HEK293T (cell line): ENCODE results near the gene ETDA.
"Not testable (repeated sequence)": the region's sequence is repeated elsewhere in the genome, so short reads cannot be mapped to it uniquely, and the experiment has no call there.

Source experiments
- ARNT ChIP-seq: fragments of 450-650 bp; IDR thresholded peaks from 2 replicates; pipeline ENCODE4 v1.6.1; 2017; ENCODE audit warnings: mild to moderate bottlenecking
- FOXA1 ChIP-seq: fragments of 450-650 bp; IDR thresholded peaks from 2 replicates; pipeline ENCODE4 v1.6.1; 2016; ENCODE audit warnings: mild to moderate bottlenecking
- FOXK2 ChIP-seq: fragments of 450-650 bp; IDR thresholded peaks from 2 replicates; pipeline ENCODE4 v1.6.1; 2016; ENCODE audit warnings: mild to moderate bottlenecking
- HDGF ChIP-seq: fragments of 450-650 bp; IDR thresholded peaks from 2 replicates; pipeline ENCODE4 v1.6.1; 2017; ENCODE audit warnings: antibody characterized with exemption, borderline replicate concordance
- L3MBTL2 ChIP-seq: fragments of 450-650 bp; conservative IDR thresholded peaks from 2 replicates; pipeline ENCODE4 v1.6.1; 2016; ENCODE audit warnings: mild to moderate bottlenecking
- SP1 ChIP-seq: fragments of 450-650 bp; IDR thresholded peaks from 2 replicates; pipeline ENCODE4 v1.6.1; 2017
- TARDBP ChIP-seq: fragments of 450-650 bp; IDR thresholded peaks from 2 replicates; pipeline ENCODE4 v1.6.1; 2016

- TF ChIP-seq ARNT, HDGF, L3MBTL2, TARDBP, SP1, FOXA1, FOXK2: not testable (repeated sequence)
Measured at GRCh38 chrX:135206427-135206826, 45.4 kb upstream of the ETDA start.
